ENCODE results near the gene MID1. TPM values are rescaled to one million over a fixed set of nuclear protein-coding genes. Genes with fewer than 3 reads are reported as not detected.

The MID1 gene
- total RNA-seq, 1 experiment from 2014 or later, result 32.4 TPM

- POLR2A ChIA-PET, result no interaction called here
- in situ Hi-C loops (cut with HindIII; ENCODE audit: low pct_unique_long_range_greater_than_20kb, low sequenced_read_pairs), result no loop called here
- H3K27ac ChIP-seq (ENCODE audit: low read length), result no peak overlapping the region
- ATAC-seq (no peak), DNase-seq (ENCODE audit: low read depth, low spot score) (no peak)
- BruUV-seq (replicated peaks), result no TSS peak
- H3K9me3 ChIP-seq (ENCODE audit: control insufficient read depth, insufficient read depth, low read depth, low read length), result no peaks in the 10 kb centered on the region
- no peaks in the 10 kb centered on the region for H3K27me3 ChIP-seq (ENCODE audit: control insufficient read depth, insufficient read depth, low read length)
- H3K36me3 ChIP-seq (ENCODE audit: control insufficient read depth, insufficient read depth, low read length), result no peaks in the 10 kb centered on the region
- H3K4me3 ChIP-seq (ENCODE audit: low read depth in 2 of 2, low read length in 2 of 2), result no peak overlapping the region
- CTCF ChIA-PET, result no interaction called here
- intact Hi-C loops (cut with micrococcal nuclease; ENCODE audit: unreplicated experiment), result no loop called here
- no peaks in the 10 kb centered on the region; the same call in 1 of the 2 replicates for H3K4me1 ChIP-seq (ENCODE audit: control insufficient read depth, insufficient read depth, low read length)
- TF ChIP-seq CTCF (IDR thresholded peaks at IDR 0.05) (no peak), TCF7L2 (IDR thresholded peaks at IDR 0.05; ENCODE audit: low read depth, low read length) (no peak), POLR2AphosphoS5 (IDR thresholded peaks at IDR 0.05; ENCODE audit: low read depth, low read length) (no peak), REST (IDR thresholded peaks at IDR 0.05; ENCODE audit: insufficient read depth in 1 of 2, low read depth in 2 of 2, low read length in 1 of 2) (no peak), SIN3A (IDR thresholded peaks at IDR 0.05; ENCODE audit: borderline replicate concordance, insufficient read depth, low read depth, low read length) (no peak)
Observed at GRCh38 chrX:10513974-10514373, 106.4 kb downstream of the MID1 start.

GRCh38 chrX:10512741-10513140, 107.6 kb downstream of the MID1 start:
- H3K27ac ChIP-seq (ENCODE audit: low read length), result no peak overlapping the region
- no peaks in the 10 kb centered on the region for H3K27me3 ChIP-seq (ENCODE audit: control insufficient read depth, insufficient read depth, low read length)
- no peak overlapping the region for H3K4me3 ChIP-seq (ENCODE audit: low read depth in 2 of 2, low read length in 2 of 2)
- no peaks in the 10 kb centered on the region for H3K36me3 ChIP-seq (ENCODE audit: control insufficient read depth, insufficient read depth, low read length)
- POLR2A ChIA-PET, result no interaction called here
- BruUV-seq (replicated peaks), result no TSS peak
- intact Hi-C loops (cut with micrococcal nuclease; ENCODE audit: unreplicated experiment) (no loop called here), in situ Hi-C loops (cut with HindIII; ENCODE audit: low pct_unique_long_range_greater_than_20kb, low sequenced_read_pairs) (no loop called here)
- no peaks in the 10 kb centered on the region; the same call in 1 of the 2 replicates for H3K4me1 ChIP-seq (ENCODE audit: control insufficient read depth, insufficient read depth, low read length)
- no peak for TF ChIP-seq POLR2AphosphoS5 (IDR thresholded peaks at IDR 0.05; ENCODE audit: low read depth, low read length)
- no peak for TF ChIP-seq SIN3A (IDR thresholded peaks at IDR 0.05; ENCODE audit: borderline replicate concordance, insufficient read depth, low read depth, low read length)
- no peak for TF ChIP-seq TCF7L2 (IDR thresholded peaks at IDR 0.05; ENCODE audit: low read depth, low read length)
- no peak for TF ChIP-seq REST (IDR thresholded peaks at IDR 0.05; ENCODE audit: insufficient read depth in 1 of 2, low read depth in 2 of 2, low read length in 1 of 2)
- no peak for TF ChIP-seq CTCF (IDR thresholded peaks at IDR 0.05)
- H3K9me3 ChIP-seq (ENCODE audit: control insufficient read depth, insufficient read depth, low read depth, low read length), result no peaks in the 10 kb centered on the region
- CTCF ChIA-PET, result no interaction called here
- DNase-seq (ENCODE audit: low read depth, low spot score) (no peak), ATAC-seq (no peak)
